GM23338 (cell line): ENCODE data around the gene FOXD4L1.
A peak's percentile ranks its signal among the peaks of the same experiment; 100 is the strongest.
"Not testable (repeated sequence)": the region's sequence is repeated elsewhere in the genome, so short reads cannot be mapped to it uniquely, and the experiment has no call there.

Source experiments
- CREB1 ChIP-seq: fragments of 250-450 bp; sonication (Bioruptor Pico); IDR thresholded peaks from 2 replicates; pipeline ENCODE4 v1.5.0; 2020; ENCODE audit warnings: low read depth, mild to moderate bottlenecking, moderate library complexity
- CTCF ChIP-seq, 2 experiments: fragments of 200-600 bp in 1 of 2; sonication (generic) in 1 of 2; conservative IDR thresholded peaks; 2 replicates each; pipeline versions ENCODE4 v1.5.1 to v1.6.1; 2016 to 2017; ENCODE audit warnings: antibody characterized with exemption in 2 of 2, low read depth in 2 of 2, mild to moderate bottlenecking in 2 of 2, moderate library complexity in 1 of 2
- EZH2 ChIP-seq: fragments of 200-600 bp; sonication (generic); IDR thresholded peaks from one replicate; pipeline ENCODE4 v1.8.0; 2017; ENCODE audit warnings: antibody characterized with exemption, mild to moderate bottlenecking, low read depth; ENCODE audit not compliant: unreplicated experiment
- EZH2phosphoT487 ChIP-seq: fragments of 200-600 bp; sonication (generic); IDR thresholded peaks from one replicate; pipeline ENCODE4 v1.8.1; 2018; ENCODE audit warnings: antibody characterized with exemption; ENCODE audit not compliant: unreplicated experiment
- POLR2AphosphoS5 ChIP-seq: IDR thresholded peaks from 2 replicates; pipeline ENCODE4 v1.6.1; 2016; ENCODE audit warnings: antibody characterized with exemption, low read depth

GRCh38 chr2:113502216-113503093 lies 4.0 kb downstream of the FOXD4L1 start:
- TF ChIP-seq CREB1 (CRISPR knock-in tag); CTCF (conservative IDR thresholded peaks at IDR 0.05; ENCODE audit: low read depth in 2 of 2); POLR2AphosphoS5: not testable (repeated sequence)
- TF ChIP-seq EZH2: peak; percentile 89
- TF ChIP-seq EZH2phosphoT487: peak; percentile 66
